GM18499 (cell line): ENCODE data around the gene SCAF8.
A peak's percentile ranks its signal among the peaks of the same experiment; 100 is the strongest.
"Not testable (repeated sequence)": the region's sequence is repeated elsewhere in the genome, so short reads cannot be mapped to it uniquely, and the experiment has no call there.

Experiments
- ATAC-seq: cut with Tn5 transposase; IDR thresholded peaks from one replicate; pipeline ENCODE4 v1.9.1; 2021; ENCODE audit warnings: moderate number of reproducible peaks; ENCODE audit not compliant: insufficient read depth, unreplicated experiment

The SCAF8 gene

GRCh38 chr6:154733626-154734382, 588 bp downstream of the SCAF8 start:
- ATAC-seq, result peak; percentile 49

DNA sequence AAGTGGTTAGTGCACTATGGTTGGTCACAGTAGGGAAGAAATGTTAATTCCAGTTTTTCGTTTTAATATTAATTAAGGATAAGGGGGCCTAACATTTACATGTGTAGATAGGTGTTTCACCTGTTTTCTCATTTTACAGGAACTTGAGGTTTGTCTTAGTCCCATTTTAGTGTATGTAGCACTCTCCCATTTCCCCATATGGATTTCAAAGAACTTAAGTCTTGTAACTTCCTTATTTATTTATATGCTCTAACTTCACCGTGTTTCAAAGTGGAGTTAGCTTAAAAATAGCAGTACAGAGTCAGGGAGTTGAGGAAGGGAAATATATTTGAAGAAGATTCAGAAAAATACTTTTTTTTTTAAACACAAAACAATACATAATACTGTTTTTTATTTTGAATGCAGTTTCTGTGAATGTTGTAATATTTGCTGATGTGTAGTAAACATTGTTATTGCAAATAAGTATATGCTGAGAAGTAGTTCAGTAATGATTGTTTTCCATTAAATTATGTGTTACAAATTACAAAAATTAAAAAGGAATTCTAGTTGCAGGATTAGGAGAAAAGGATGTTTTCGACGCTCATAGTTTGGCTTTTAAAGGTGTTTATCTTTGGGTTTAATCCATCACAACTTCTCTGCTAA, 3.5 kb downstream of the SCAF8 start:
- no peak for ATAC-seq

- ATAC-seq, result no peak
Observed at GRCh38 chr6:154737424-154737823, 4.2 kb downstream of the SCAF8 start.

DNA sequence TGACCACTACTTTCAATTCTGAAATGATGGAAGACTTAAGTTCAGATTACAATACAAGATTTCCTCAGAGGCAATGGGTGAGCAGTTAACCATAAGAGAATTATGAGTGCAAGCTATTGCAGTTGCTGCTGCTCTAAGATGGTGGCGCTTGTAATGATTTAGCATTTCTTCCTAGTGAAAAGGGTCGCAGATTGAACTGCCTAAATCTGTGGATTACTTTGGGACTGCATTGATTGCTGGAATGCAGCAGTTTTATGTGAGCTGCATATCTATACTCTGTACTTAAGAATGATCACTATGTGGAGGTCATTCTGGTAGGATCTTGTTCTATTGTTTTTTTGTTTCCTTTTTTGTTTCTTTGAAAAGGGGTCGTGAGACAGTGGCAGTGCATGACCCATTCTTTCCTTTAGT, 5.3 kb downstream of the SCAF8 start:
- no peak for ATAC-seq

DNA sequence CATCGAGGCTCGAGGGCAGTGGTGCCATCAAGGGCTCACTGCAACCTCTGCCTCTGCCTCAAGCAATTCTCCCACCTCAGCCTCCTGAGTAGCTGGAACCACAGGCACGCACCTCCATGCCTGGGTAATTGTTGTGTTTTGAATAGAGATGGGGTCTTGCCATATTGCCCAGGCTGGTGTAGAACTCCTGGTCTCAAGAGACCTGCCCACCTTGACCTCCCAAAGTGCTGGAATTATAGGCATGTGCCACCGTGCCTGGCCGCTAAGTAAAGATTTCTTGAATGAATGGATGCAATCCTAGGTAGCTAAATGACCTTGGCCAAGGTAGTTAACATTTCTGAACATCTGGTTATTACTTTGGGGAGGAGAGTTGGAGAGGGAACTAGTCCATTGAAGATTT, 7.4 kb downstream of the SCAF8 start:
- no peak for ATAC-seq

GRCh38 chr6:154742891-154743290, 9.7 kb downstream of the SCAF8 start:
- ATAC-seq, result no peak

- not testable (repeated sequence) for ATAC-seq
Observed at GRCh38 chr6:154744029-154744745, 11.0 kb downstream of the SCAF8 start.

GRCh38 chr6:154745243-154745642, 12.0 kb downstream of the SCAF8 start:
- no peak for ATAC-seq

- ATAC-seq, result no peak
Observed at GRCh38 chr6:154749341-154749740, 16.1 kb downstream of the SCAF8 start.

DNA sequence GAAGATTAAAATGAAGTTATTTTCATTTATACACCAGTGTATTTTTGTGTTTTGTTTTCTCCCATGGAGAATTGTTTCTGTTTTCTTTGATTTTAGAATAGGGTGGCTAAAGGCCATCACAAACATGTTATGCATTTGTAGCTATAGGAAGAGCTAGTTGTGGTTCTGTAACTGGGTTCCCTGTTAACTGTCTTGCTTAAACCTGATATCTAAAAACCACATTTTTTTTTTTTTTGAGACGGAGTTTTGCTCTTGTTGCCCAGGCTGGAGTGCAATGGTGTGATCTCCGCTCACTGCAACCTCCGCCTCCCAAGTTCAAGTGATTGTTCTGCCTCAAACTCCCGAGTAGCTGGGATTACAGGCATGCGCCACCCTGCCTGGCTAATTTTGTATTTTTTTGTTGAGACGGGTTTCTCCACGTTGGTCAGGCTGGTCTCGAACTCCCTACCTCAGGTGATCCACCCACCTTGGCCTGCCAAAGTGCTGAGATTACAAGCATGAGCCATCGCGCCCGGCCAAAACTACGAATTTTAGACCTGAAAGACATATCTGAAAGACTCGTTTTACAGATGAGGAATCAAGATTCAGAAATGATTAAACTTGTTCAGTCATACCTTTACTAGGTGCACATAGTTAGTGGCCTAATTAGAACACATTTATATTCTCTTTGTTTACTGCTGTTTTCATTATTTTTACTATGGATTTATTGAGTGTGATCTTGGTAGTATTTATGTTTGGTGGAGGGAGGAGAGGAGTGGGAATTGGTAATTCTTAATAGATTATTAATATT, 18.0 kb downstream of the SCAF8 start:
- no peak for ATAC-seq

- no peak for ATAC-seq
Observed at GRCh38 chr6:154752022-154752421, 18.8 kb downstream of the SCAF8 start.

DNA sequence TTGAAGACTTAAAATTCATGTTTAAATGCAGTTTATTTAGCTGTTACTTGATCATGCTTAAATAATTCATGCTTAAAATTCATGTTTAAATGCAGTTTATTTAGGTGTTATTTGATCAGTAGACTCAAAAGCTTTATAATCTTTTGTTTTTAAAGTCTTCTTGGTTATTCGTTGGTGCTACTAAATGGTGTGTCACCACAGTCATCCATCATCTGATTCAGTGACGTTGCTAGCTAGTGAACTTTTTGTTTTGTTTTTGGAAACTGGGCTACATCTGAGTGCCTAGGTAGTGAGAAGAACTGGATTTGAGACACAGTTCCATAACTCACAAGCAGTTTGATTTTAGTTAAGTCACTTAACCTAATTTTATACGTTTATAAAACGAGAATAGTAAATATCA, 20.9 kb downstream of the SCAF8 start:
- ATAC-seq, result no peak

- no peak for ATAC-seq
Observed at GRCh38 chr6:154757352-154758050, 24.3 kb downstream of the SCAF8 start.

DNA sequence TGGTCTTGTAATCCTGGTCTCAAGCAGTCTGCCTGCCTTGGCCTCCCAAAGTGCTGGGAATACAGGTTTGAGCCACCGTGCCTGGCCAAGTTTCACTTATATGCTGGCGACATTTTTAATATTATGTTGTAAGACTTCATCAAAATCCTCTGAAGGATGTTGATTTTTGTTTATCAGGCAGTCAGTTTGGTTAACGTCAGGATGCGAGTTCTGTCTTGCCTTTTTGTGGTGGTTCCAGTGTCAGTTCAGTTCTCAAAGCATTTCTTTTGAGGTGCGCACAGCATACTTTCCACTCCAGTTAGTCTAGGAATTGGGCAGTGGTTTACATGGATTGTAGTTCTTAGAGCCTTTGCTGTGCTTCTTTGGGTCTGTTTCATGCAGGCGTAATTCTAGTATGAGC, 24.9 kb downstream of the SCAF8 start:
- ATAC-seq, result no peak

DNA sequence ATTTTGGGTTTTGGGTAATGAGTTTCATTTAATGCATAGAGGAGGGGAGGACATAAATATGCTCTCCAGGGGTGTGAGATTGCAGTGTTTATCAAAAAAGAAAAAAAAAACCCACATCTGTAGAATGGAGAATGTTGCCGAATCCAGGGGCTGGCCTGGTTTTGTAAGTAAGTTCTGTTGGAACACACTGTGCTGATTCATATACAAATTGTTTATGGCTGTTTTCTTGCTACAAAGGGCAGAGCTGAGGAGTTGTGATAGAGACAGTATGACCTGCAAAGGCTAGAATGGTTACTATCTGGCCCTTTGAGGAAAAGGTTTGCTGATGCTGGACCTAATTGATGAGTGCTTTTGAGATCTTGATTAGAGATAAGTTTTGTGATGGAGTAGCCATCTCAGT, 30.4 kb downstream of the SCAF8 start:
- ATAC-seq, result no peak

DNA sequence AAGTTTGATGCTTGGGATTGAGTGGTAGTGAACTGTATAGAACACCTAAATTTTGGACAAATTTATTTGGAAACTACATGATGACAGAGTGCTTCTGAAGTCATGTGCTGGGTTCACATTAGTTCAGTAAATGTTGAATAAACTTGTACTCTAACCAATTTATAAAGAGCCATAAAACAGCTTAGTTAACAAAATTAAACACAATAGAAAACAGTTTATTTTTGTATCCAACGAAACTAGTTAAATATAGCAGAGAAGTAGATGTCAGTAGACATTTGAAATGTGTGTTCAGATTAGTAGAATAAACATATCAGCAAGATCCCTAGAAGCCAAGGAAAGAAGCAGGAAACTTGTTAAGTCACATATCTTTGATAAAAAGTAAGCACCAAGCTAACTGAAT, 32.1 kb downstream of the SCAF8 start:
- no peak for ATAC-seq

GRCh38 chr6:154766288-154766687, 33.1 kb downstream of the SCAF8 start:
- no peak for ATAC-seq

DNA sequence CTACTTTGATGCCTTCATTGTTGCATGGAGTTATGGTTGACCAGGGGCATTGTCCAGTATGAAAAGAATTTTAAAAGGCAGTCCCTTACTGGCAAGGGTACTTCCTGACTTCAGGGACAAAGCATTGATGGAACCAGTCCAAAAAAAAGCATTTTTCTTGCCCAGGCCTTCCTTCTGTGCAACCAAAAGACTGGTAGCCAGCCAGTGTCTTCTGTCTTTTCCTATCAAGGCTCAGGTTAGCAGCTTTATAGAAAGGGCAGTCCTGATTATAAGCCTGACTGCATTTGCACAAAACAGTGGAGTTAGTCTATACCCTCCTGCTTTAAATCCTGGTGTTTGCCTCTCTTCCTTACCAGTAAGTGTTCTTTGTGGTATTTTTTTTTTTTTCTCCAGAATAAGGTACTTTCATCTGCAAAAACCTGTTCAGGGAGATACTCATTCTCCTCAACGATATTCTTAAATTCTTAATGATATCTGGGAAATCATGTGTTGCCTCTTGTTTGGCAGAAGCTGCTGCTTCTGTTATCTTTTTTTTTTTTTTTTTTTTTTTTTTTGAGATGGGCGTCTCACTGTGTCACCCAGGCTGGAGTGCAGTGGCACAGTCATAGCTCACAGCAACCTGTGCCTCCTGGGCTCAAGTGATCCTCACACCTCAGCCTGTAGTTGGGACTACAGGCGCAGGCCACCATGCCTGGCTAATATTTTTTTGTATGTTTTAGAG, 33.9 kb downstream of the SCAF8 start:
- no peak for ATAC-seq

- no peak for ATAC-seq
Observed at GRCh38 chr6:154768280-154768679, 35.1 kb downstream of the SCAF8 start.
